Measurements from ENCODE around the gene TMEM138.

- TF ChIP-seq YY1 (IDR thresholded peaks at IDR 0.05; ENCODE audit: insufficient read depth, insufficient read length) (no peak), SUZ12 (IDR thresholded peaks at IDR 0.05; ENCODE audit: extremely low read depth, insufficient read depth, insufficient read length) (no peak), ZNF274 (IDR thresholded peaks at IDR 0.05; ENCODE audit: low read depth, low read length) (no peak)
Observed at GRCh38 chr11:61401573-61401972, 39.4 kb downstream of the TMEM138 start.

All from NT2/D1 (cell line).